ENCODE measurements around the gene ATG7. TPM values are rescaled to one million over a fixed set of nuclear protein-coding genes. Genes with fewer than 3 reads are reported as not detected.

ATG7 gene
- polyA plus RNA-seq, 2 of the 4 experiments (the other 2 are of a cell fraction) = 27.2 to 41.2 TPM

- DNase-seq (ENCODE audit: low read depth in 1 of 2, low spot score in 1 of 2) = no peak
- FAIRE-seq = no peak
- Histone ChIP-seq H3K27ac (no peak overlapping the region; a peak in 1 of 6 replicates), H3K4me1 (peaks cover 5% of the 10 kb centered on the region; the same call in 2 of the 3 replicates), H3K4me2 (no peak overlapping the region), H3K9me3 (no peaks in the 10 kb centered on the region), H3K4me3 (no peak overlapping the region)
- WGBS (ENCODE audit: missing lambda C conversion rate) = 92% methylated on average over 14 of the region's 14 CpGs
- ATAC-seq = peak in 1 of 2 experiments; percentile 30; a peak in 2 of 6 replicates
- POLR2A ChIA-PET = interaction anchor here (0.5 kb wide), 1 partner anchor 60 kb away, joined by 4 read pairs; no protein-coding TSS in a partner anchor
- CTCF ChIA-PET = interaction anchor here (0.7 to 1.0 kb wide), 2 partner anchors 10 to 16 kb away, joined by 3 read pairs; no protein-coding TSS in a partner anchor
- TF ChIP-seq NPAS2 (CRISPR knock-in tag; IDR thresholded peaks at IDR 0.05; ENCODE audit: borderline replicate concordance) (no peak), MAZ (IDR thresholded peaks at IDR 0.05; ENCODE audit: borderline replicate concordance, low read depth, low read length) (no peak), FOSL2 (IDR thresholded peaks at IDR 0.05) (no peak), FOSL2 (CRISPR knock-in tag; IDR thresholded peaks at IDR 0.05) (peak; percentile 27; the same call in 1 of the 2 replicates), MAFK (IDR thresholded peaks at IDR 0.05; ENCODE audit: partially characterized antibody) (peak; percentile 20)
Observed at GRCh38 chr3:11452885-11453847, 181.0 kb downstream of the ATG7 start.

GRCh38 chr3:11455956-11456355, 183.8 kb downstream of the ATG7 start:
- TF ChIP-seq ZNF302 (CRISPR knock-in tag; IDR thresholded peaks at IDR 0.05) (no peak), POLR2AphosphoS2 (conservative IDR thresholded peaks at IDR 0.05; ENCODE audit: low read length) (no peak), HEYL (CRISPR knock-in tag; IDR thresholded peaks at IDR 0.05) (no peak), USF2 (IDR thresholded peaks at IDR 0.05) (no peak), EP300 (IDR thresholded peaks at IDR 0.05) (no peak), HES2 (IDR thresholded peaks at IDR 0.05) (no peak)
- Histone ChIP-seq H3K27ac (no peak overlapping the region), H3K4me3 (no peak overlapping the region), H3K4me1 (peaks cover 5% of the 10 kb centered on the region; the same call in 2 of the 3 replicates), H3K9me3 (no peaks in the 10 kb centered on the region), H3K4me2 (no peak overlapping the region)
- DNase-seq (ENCODE audit: low read depth in 1 of 2, low spot score in 1 of 2) (no peak), ATAC-seq (no peak), FAIRE-seq (no peak)
- CTCF ChIA-PET = no interaction called here
- POLR2A ChIA-PET = no interaction called here
- WGBS (ENCODE audit: missing lambda C conversion rate) = 92% methylated on average over 5 of the region's 5 CpGs

- CTCF ChIA-PET = no interaction called here
- 91% methylated on average over 4 of the region's 4 CpGs for WGBS (ENCODE audit: missing lambda C conversion rate)
- TF ChIP-seq USF2 (IDR thresholded peaks at IDR 0.05) (no peak), JUN (IDR thresholded peaks at IDR 0.05) (no peak), HOXB5 (CRISPR knock-in tag; IDR thresholded peaks at IDR 0.05) (no peak)
- Histone ChIP-seq H3K27ac (no peak overlapping the region), H3K4me3 (no peak overlapping the region), H3K9me3 (no peaks in the 10 kb centered on the region), H3K4me1 (peaks cover 5% of the 10 kb centered on the region; the same call in 2 of the 3 replicates), H3K4me2 (no peak overlapping the region)
- POLR2A ChIA-PET = no interaction called here
- FAIRE-seq (no peak), ATAC-seq (no peak), DNase-seq (ENCODE audit: low read depth in 1 of 2, low spot score in 1 of 2) (no peak)
Observed at GRCh38 chr3:11457135-11457534, 184.9 kb downstream of the ATG7 start.

GRCh38 chr3:11459186-11459824, 187.1 kb downstream of the ATG7 start:
- DNase-seq (ENCODE audit: low read depth in 1 of 2, low spot score in 1 of 2) (no peak), FAIRE-seq (no peak), ATAC-seq (no peak)
- 78% methylated on average over 3 of the region's 3 CpGs for WGBS (ENCODE audit: missing lambda C conversion rate)
- CTCF ChIA-PET = no interaction called here
- H3K9me3 ChIP-seq = no peaks in the 10 kb centered on the region
- POLR2A ChIA-PET = no interaction called here
- H3K4me3 ChIP-seq = no peak overlapping the region
- no peak overlapping the region for H3K27ac ChIP-seq
- no peak overlapping the region for H3K4me2 ChIP-seq
- no peaks in the 10 kb centered on the region for H3K4me1 ChIP-seq
- TF ChIP-seq RARB (CRISPR knock-in tag; IDR thresholded peaks at IDR 0.05) (no peak), TFCP2L1 (CRISPR knock-in tag; IDR thresholded peaks at IDR 0.05) (no peak), CEBPB (IDR thresholded peaks at IDR 0.05) (no peak), ZSCAN20 (CRISPR knock-in tag; IDR thresholded peaks at IDR 0.05) (no peak), REST (IDR thresholded peaks at IDR 0.05) (no peak), RAD21 (conservative IDR thresholded peaks at IDR 0.05 in 1 of 2, IDR thresholded peaks at IDR 0.05 in 1 of 2) (no peak), RCOR1 (IDR thresholded peaks at IDR 0.05; ENCODE audit: low read depth, low read length) (no peak), KDM1A (IDR thresholded peaks at IDR 0.05; ENCODE audit: low read depth) (no peak), USF2 (IDR thresholded peaks at IDR 0.05) (no peak), CHD4 (IDR thresholded peaks at IDR 0.05; ENCODE audit: borderline replicate concordance) (no peak)

Data from A549 (cell line).